Hepatocyte (in vitro differentiated cells): ENCODE measurements around the gene TBKBP1. TPM values are rescaled to one million over a fixed set of nuclear protein-coding genes. Genes with fewer than 3 reads are reported as not detected.

Experiments used
- DNase-seq: peaks from one replicate; pipeline ENCODE4 v3.0.0-alpha.2; 2016; ENCODE audit warnings: low spot score
- H2AFZ ChIP-seq: fragments of 200-600 bp; sonication (generic); 2 replicates; pipeline ENCODE4 v1.6.0; 2016; ENCODE audit warnings: antibody characterized with exemption, mild to moderate bottlenecking
- H3K27ac ChIP-seq: fragments of 200-600 bp; sonication (generic); 2 replicates; pipeline ENCODE4 v1.5.1; 2016; ENCODE audit warnings: mild to moderate bottlenecking
- H3K27me3 ChIP-seq: fragments of 200-600 bp; sonication (generic); 2 replicates; pipeline ENCODE4 v1.6.1; 2016
- H3K36me3 ChIP-seq: fragments of 200-600 bp; sonication (generic); replicated peaks from 2 replicates; pipeline ENCODE4 v1.5.1; 2016; ENCODE audit warnings: low read depth; ENCODE audit not compliant: insufficient read depth
- H3K4me1 ChIP-seq: fragments of 200-600 bp; sonication (generic); 2 replicates; pipeline ENCODE4 v1.5.1; 2016; ENCODE audit warnings: mild to moderate bottlenecking, moderate library complexity; ENCODE audit not compliant: insufficient read depth
- H3K4me2 ChIP-seq: fragments of 200-600 bp; sonication (generic); 2 replicates; pipeline ENCODE4 v1.6.0; 2016
- H3K4me3 ChIP-seq: fragments of 200-600 bp; sonication (generic); 2 replicates; pipeline ENCODE4 v1.5.1; 2016; ENCODE audit warnings: mild to moderate bottlenecking
- H3K79me2 ChIP-seq: fragments of 200-600 bp; sonication (generic); 2 replicates; pipeline ENCODE4 v1.6.0; 2017; ENCODE audit warnings: mild to moderate bottlenecking
- H3K9me2 ChIP-seq: fragments of 200-600 bp; sonication (generic); replicated peaks from 2 replicates; pipeline ENCODE4 v1.6.0; 2017; ENCODE audit warnings: mild to moderate bottlenecking; ENCODE audit not compliant: insufficient read depth
- H3K9me3 ChIP-seq: fragments of 200-600 bp; sonication (generic); 2 replicates; pipeline ENCODE4 v1.5.1; 2016; ENCODE audit warnings: low read depth, mild to moderate bottlenecking
- H4K20me1 ChIP-seq: fragments of 200-600 bp; sonication (generic); 2 replicates; pipeline ENCODE4 v1.6.0; 2016; ENCODE audit warnings: mild to moderate bottlenecking; ENCODE audit not compliant: insufficient read depth, poor library complexity, severe bottlenecking
- CTCF ChIP-seq: fragments of 200-600 bp; sonication (generic); IDR thresholded peaks from 2 replicates; pipeline ENCODE4 v1.5.1; 2016; ENCODE audit warnings: antibody characterized with exemption, mild to moderate bottlenecking; ENCODE audit not compliant: poor library complexity
- EZH2 ChIP-seq: fragments of 200-600 bp; sonication (generic); IDR thresholded peaks from 2 replicates; pipeline ENCODE4 v1.6.1; 2016; ENCODE audit warnings: antibody characterized with exemption, mild to moderate bottlenecking, borderline replicate concordance
- EZH2phosphoT487 ChIP-seq: fragments of 200-600 bp; sonication (generic); IDR thresholded peaks from one replicate; pipeline ENCODE4 v1.6.1; 2018; ENCODE audit warnings: antibody characterized with exemption, mild to moderate bottlenecking, low read depth, moderate library complexity; ENCODE audit not compliant: unreplicated experiment, severe bottlenecking
- WGBS: methylation state at CpG from one replicate; pipeline ENCODE4 v1.1.6; 2016; ENCODE audit warnings: low lambda C conversion rate; ENCODE audit errors: missing lambda C conversion rate; 5-methylcytosine and 5-hydroxymethylcytosine counted together
- polyA plus RNA-seq: library from polyadenylated mRNA; unstranded; fragments of >200 nt; fragmentation: Nextera tagmentation; extraction: Ambion mirVana; gene quantifications from 2 replicates; pipeline ENCODE4 v1.2.1, GENCODE V29; 2016
- total RNA-seq: library from RNA; depleted of rRNA; stranded (reverse); fragments of >200 nt; gene quantifications from 2 replicates; pipeline ENCODE4 v1.2.3, GENCODE V29; 2014

Gene TBKBP1
- total and polyA plus RNA-seq, 2 experiments from 2014 or later, result 7.5 to 17.8 TPM

- Histone ChIP-seq H3K27me3 (no peaks in the 10 kb centered on the region), H3K79me2 (peaks cover 6% of the 10 kb centered on the region), H3K36me3 (no peaks in the 10 kb centered on the region), H3K4me3 (no peak overlapping the region), H3K9me2 (no peaks in the 10 kb centered on the region), H3K4me2 (no peak overlapping the region), H3K9me3 (no peaks in the 10 kb centered on the region), H3K4me1 (no peaks in the 10 kb centered on the region), H3K27ac (no peak overlapping the region), H2AFZ (no peak overlapping the region), H4K20me1 (no peaks in the 10 kb centered on the region)
- 96% methylated on average over 2 of the region's 2 CpGs for WGBS
- TF ChIP-seq CTCF, result no peak
- no peak for TF ChIP-seq EZH2
- TF ChIP-seq EZH2phosphoT487, result no peak
- DNase-seq, result no peak
These were observed 18.4 kb upstream of the TBKBP1 start for GRCh38 chr17:47675380-47676198.

GRCh38 chr17:47676199-47676472, 17.8 kb upstream of the TBKBP1 start:
- TF ChIP-seq EZH2phosphoT487 (no peak), CTCF (no peak), EZH2 (no peak)
- Histone ChIP-seq H4K20me1 (no peaks in the 10 kb centered on the region), H3K79me2 (peaks cover 6% of the 10 kb centered on the region), H3K9me2 (no peaks in the 10 kb centered on the region), H3K4me3 (no peak overlapping the region), H3K4me1 (no peaks in the 10 kb centered on the region), H3K4me2 (no peak overlapping the region), H3K27ac (no peak overlapping the region), H2AFZ (no peak overlapping the region), H3K36me3 (no peaks in the 10 kb centered on the region), H3K9me3 (no peaks in the 10 kb centered on the region), H3K27me3 (no peaks in the 10 kb centered on the region)
- WGBS, result 95% methylated on average over 4 of the region's 4 CpGs
- no peak for DNase-seq

DNA sequence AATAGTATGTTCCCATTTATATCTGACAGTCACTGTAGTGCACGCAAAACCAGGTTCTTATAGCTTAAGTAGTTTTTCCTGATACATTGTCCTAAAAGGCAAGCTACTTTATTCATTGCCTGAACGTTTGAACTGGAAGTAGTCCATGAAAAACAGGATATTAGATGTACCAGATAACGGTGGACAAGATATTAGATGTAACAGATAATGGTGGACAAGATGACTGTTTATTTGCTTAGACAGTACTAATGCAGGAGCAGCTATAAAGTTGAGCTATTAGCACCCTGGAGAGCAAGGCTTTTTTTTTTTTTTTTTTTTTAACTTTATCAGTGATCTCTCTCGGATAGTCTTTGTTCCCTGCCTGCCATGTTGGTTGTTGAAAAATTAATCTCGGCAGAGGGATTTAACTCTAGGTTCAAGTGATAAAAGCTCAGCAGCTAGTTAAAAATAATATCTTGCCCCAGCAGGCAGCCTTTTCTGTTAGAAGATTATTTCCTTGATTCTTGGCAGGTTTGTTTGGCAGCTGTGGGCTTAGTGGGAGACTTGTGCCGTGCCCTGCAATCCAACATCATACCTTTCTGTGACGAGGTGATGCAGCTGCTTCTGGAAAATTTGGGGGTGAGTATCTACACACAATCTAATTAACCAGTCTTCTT, 17.3 kb upstream of the TBKBP1 start:
- 85% methylated on average over 7 of the region's 7 CpGs for WGBS
- Histone ChIP-seq H3K27me3 (no peaks in the 10 kb centered on the region), H4K20me1 (no peaks in the 10 kb centered on the region), H3K9me2 (no peaks in the 10 kb centered on the region), H3K27ac (no peak overlapping the region), H3K79me2 (peaks cover 6% of the 10 kb centered on the region), H2AFZ (no peak overlapping the region), H3K4me3 (no peak overlapping the region), H3K4me2 (no peak overlapping the region), H3K9me3 (no peaks in the 10 kb centered on the region), H3K36me3 (no peaks in the 10 kb centered on the region), H3K4me1 (no peaks in the 10 kb centered on the region)
- DNase-seq, result no peak
- no peak for TF ChIP-seq CTCF
- TF ChIP-seq EZH2, result no peak
- TF ChIP-seq EZH2phosphoT487, result no peak
